Testis (tissue), 3 donors: Measurements from ENCODE around the gene ACAD11. TPM values are rescaled to one million over a fixed set of nuclear protein-coding genes. Genes with fewer than 3 reads are reported as not detected.

Experiments
- DNase-seq: peaks from one replicate; pipeline ENCODE4 v3.0.0-alpha.2; 2019
- H3K27ac ChIP-seq, 2 donors: fragments of 200-600 bp; sonication (generic); one replicate each; pipeline ENCODE4 v1.5.1; 2019
- H3K27me3 ChIP-seq: fragments of 200-600 bp; sonication (generic); one replicate; pipeline ENCODE4 v1.5.1; 2019
- H3K36me3 ChIP-seq: fragments of 200-600 bp; sonication (generic); one replicate; pipeline ENCODE4 v1.5.1; 2017; ENCODE audit warnings: low read depth; ENCODE audit errors: missing control alignments
- H3K4me1 ChIP-seq: fragments of 200-600 bp; sonication (generic); one replicate; pipeline ENCODE4 v1.5.1; 2019
- H3K4me3 ChIP-seq, 2 donors: fragments of 200-600 bp; sonication (generic); one replicate each; pipeline ENCODE4 v1.5.1; 2017 to 2019
- H3K9me3 ChIP-seq: fragments of 200-600 bp; sonication (generic); one replicate; pipeline ENCODE4 v1.5.1; 2017
- CTCF ChIP-seq, 3 experiments: fragments of 450-650 bp in 2 of 3; fragments of 200-600 bp in 1 of 3; sonication (generic) in 1 of 3; IDR thresholded peaks; one replicate each; pipeline ENCODE4 v1.5.1; 2016 to 2019; ENCODE audit warnings: antibody characterized with exemption in 3 of 3, mild to moderate bottlenecking in 2 of 3, moderate library complexity in 1 of 3
- POLR2A ChIP-seq: fragments of 450-650 bp; IDR thresholded peaks from one replicate; pipeline ENCODE4 v1.6.1; 2017; ENCODE audit warnings: antibody characterized with exemption, mild to moderate bottlenecking, moderate library complexity
- WGBS, 2 donors: methylation state at CpG; one replicate each; pipeline ENCODE4 v1.1.5; 2018; 5-methylcytosine and 5-hydroxymethylcytosine counted together
- intact Hi-C: fragments of 100-400 bp; cut with DNase I; formaldehyde crosslinking; loops from one replicate; pipeline ENCODE4 v1.15.1; 2023; ENCODE audit warnings: low total_unique reads
- polyA plus RNA-seq: library from polyadenylated mRNA; stranded (reverse); fragments of 350-450 nt; fragmentation: Illumina TruSeq; extraction: RNeasy Lipid Tissue Mini Kit (QIAGEN cat#74804); gene quantifications from one replicate; pipeline ENCODE4 v1.2.3, GENCODE V29; 2014; ENCODE audit warnings: low read depth, low replicate concordance; ENCODE audit not compliant: insufficient read depth
- total RNA-seq, 2 donors: library from RNA; depleted of rRNA; stranded (reverse); fragments of >200 nt; gene quantifications; one replicate each; pipeline ENCODE4 v1.2.3, GENCODE V29; 2016

The ACAD11 gene
- total and polyA plus RNA-seq, 3 donors from 2014 or later = 26.1 to 37.9 (median 37.2) TPM

- Histone ChIP-seq H3K9me3 (no peaks in the 10 kb centered on the region), H3K27me3 (no peaks in the 10 kb centered on the region), H3K27ac (no peak overlapping the region), H3K4me1 (no peaks in the 10 kb centered on the region), H3K36me3 (no peaks in the 10 kb centered on the region), H3K4me3 (no peak overlapping the region)
- DNase-seq = no peak
- no peak for TF ChIP-seq POLR2A
- no peak for TF ChIP-seq CTCF (IDR thresholded peaks at IDR 0.05)
- intact Hi-C loops = no loop called here
Observed at GRCh38 chr3:132592216-132592615, 67.4 kb downstream of the ACAD11 start.

- Histone ChIP-seq H3K9me3 (no peaks in the 10 kb centered on the region), H3K27ac (no peak overlapping the region), H3K27me3 (no peaks in the 10 kb centered on the region), H3K36me3 (no peaks in the 10 kb centered on the region), H3K4me1 (no peaks in the 10 kb centered on the region), H3K4me3 (no peak overlapping the region)
- DNase-seq = no peak
- no peak for TF ChIP-seq POLR2A
- no peak for TF ChIP-seq CTCF (IDR thresholded peaks at IDR 0.05)
- intact Hi-C loops = no loop called here
- 92 to 95% methylated on average over 1 of the region's 1 CpG for WGBS, 2 donors
Observed at GRCh38 chr3:132587401-132587800, 72.2 kb downstream of the ACAD11 start.

GRCh38 chr3:132573797-132574211, 85.8 kb downstream of the ACAD11 start:
- Histone ChIP-seq H3K4me1 (peaks cover 10% of the 10 kb centered on the region), H3K27me3 (no peaks in the 10 kb centered on the region), H3K36me3 (no peaks in the 10 kb centered on the region), H3K4me3 (no peak overlapping the region), H3K27ac (peak overlapping the region in 1 of 2 donors; percentile 52), H3K9me3 (no peaks in the 10 kb centered on the region)
- TF ChIP-seq POLR2A = no peak
- TF ChIP-seq CTCF (IDR thresholded peaks at IDR 0.05) = no peak
- intact Hi-C loops = no loop called here
- WGBS, 2 donors = 54 to 67% methylated on average over 5 of the region's 5 CpGs
- no peak for DNase-seq

GRCh38 chr3:132570016-132570415, 89.6 kb downstream of the ACAD11 start:
- Histone ChIP-seq H3K27me3 (no peaks in the 10 kb centered on the region), H3K4me3 (no peak overlapping the region), H3K36me3 (no peaks in the 10 kb centered on the region), H3K9me3 (no peaks in the 10 kb centered on the region), H3K4me1 (peaks cover 4% of the 10 kb centered on the region), H3K27ac (no peak overlapping the region)
- TF ChIP-seq POLR2A (no peak), CTCF (IDR thresholded peaks at IDR 0.05) (no peak)
- DNase-seq = no peak
- 75 to 78% methylated on average over 2 of the region's 2 CpGs for WGBS, 2 donors
- intact Hi-C loops = no loop called here

- TF ChIP-seq CTCF (IDR thresholded peaks at IDR 0.05) (no peak), POLR2A (no peak)
- no peak for DNase-seq
- intact Hi-C loops = no loop called here
- Histone ChIP-seq H3K27me3 (no peaks in the 10 kb centered on the region), H3K36me3 (no peaks in the 10 kb centered on the region), H3K4me1 (peaks cover 4% of the 10 kb centered on the region), H3K4me3 (no peak overlapping the region), H3K9me3 (no peaks in the 10 kb centered on the region), H3K27ac (no peak overlapping the region)
- WGBS, 2 donors = 57 to 58% methylated on average over 1 of the region's 1 CpG
Observed at GRCh38 chr3:132569580-132569979, 90.0 kb downstream of the ACAD11 start.
